ENCODE measurements around the gene DCDC2C.
A peak's percentile ranks its signal among the peaks of the same experiment; 100 is the strongest.
"Not testable (repeated sequence)": the region's sequence is repeated elsewhere in the genome, so short reads cannot be mapped to it uniquely, and the experiment has no call there.

DCDC2C gene

DNA sequence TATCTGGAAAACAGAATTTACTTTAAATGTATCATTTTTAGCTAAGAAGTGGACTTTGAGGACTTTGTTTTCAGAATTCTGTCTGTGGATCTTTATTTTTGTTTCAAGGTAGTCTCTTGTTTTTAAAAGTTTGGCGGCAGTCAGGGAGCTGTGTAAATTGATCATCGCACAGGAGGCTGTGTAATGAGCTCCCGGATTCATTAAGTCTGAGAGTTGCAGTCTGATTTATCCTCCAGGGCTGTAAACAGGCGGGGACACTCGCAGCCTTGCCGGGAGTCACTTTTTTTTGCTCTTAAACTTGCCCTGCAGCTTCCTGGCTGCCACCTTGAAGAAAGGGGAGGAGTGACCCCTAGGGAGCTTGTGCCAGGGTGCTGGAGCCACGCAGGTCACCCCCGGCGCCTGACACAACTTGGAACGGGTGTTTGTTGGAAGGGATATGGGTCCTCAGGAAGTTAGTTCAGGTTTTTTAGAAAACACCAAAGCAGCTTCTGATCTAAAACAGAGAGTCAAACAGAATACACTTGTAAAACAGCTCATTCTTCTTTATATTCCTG, 76.2 kb downstream of the DCDC2C start:
- DNase-seq: no peak

- DNase-seq: peak; percentile 31
Observed at GRCh38 chr2:3780477-3781402, 77.4 kb downstream of the DCDC2C start.

DNA sequence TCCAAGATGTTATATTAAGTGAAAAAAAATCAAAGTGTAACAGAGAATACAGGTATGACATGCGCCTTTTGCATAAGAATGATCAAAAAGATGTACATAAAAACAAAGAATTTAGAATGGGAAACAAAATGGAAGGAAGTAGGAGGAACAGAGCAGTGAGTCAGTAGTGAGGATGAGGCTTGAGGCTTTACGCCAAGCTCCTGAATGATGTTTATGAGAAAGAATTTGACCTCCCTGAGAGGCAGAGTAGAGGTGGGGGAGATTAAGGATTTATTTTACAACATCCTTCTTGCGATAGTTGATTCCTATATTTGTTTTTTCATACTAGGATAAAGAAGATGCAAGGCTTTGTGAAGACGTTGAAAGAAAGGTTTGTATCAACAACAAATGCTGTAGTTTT, 81.4 kb downstream of the DCDC2C start:
- no peak for DNase-seq

DNA sequence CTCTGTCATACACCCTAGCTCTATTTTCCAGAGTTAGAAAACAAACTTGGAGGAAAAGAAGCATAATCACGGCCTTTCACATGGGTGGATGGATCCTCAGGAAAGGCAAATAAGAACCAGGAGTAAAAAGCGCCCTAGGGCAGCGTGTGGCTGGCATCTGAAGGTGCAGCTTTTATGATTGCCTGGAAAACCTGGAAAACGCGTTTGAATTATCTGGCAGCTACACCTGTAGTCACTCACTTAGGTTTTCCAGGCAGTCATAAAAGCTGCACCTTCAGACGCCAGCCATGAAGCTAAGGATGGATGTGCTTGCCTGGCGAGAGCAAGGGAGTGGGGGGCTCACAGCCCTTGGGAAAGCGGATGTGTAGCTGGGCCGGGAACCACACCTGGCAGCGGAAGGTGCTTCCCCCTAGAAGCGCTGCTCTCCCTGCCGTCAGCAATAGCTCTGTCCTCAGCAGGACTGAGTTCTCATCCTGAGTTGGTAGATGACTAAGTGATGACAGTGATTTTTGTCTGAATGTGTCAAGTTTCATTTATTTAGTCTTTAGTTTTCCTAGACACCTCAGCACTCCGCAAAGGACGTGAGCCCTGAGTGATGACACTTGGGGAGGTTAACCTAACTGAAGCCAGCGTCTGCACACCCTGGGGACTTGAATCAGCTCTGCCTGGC, 82.0 kb downstream of the DCDC2C start:
- DNase-seq: no peak

DNA sequence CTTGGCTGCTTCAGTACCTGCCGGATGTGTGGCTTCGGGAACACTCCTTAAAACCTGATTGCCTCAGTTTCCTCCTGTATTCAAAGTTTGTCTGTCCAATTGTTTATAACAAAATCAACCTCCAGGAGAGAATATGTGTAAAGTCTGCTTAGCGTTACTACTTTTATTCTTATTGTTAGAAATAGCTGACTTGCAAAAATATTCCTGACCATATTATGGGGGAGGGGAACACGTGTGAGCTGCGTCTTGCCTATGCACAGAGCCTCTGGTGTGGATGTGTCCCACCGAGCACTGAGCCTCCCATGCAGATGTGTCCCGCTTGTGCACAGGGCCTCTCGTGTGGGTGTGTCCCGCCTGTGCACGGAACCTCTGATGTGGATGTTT, 82.5 kb downstream of the DCDC2C start:
- DNase-seq: no peak

DNA sequence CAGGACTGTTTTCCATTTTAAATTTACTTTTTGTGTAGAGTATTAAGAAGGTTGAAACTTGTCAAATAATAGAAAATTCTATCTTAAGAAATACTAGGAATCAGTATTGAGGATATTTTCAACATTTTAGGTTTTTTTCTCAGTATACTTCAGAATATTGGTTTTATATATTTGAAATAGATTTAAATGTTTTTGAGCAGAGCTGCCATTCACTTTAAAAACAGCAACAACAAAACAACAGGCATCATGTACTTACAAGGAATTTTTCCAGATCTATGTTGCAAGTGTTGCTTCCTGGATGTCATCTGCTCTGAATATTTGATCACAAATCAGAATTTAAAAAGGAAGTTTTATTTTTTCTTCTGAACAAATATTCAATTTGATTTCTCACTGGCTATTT, 84.4 kb downstream of the DCDC2C start:
- DNase-seq: no peak

DNA sequence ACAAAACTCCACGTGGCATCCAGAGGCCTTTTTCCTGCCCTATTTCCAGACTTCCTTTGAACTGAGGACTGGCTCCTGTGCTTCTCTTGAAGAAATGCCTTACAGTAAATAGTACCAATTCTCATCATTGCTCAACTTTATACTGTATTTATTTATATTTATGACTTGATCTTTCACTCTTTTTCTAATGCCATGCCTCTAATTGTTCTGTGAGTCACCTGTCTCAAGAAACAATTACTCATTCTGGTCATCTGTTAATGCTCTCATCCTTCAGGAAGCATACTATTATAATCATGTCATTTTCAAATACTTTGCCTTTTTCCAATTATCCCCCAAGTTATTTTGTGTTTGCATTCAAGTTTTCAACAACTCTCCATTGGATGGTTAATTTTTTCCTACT, 85.9 kb downstream of the DCDC2C start:
- no peak for DNase-seq

DNA sequence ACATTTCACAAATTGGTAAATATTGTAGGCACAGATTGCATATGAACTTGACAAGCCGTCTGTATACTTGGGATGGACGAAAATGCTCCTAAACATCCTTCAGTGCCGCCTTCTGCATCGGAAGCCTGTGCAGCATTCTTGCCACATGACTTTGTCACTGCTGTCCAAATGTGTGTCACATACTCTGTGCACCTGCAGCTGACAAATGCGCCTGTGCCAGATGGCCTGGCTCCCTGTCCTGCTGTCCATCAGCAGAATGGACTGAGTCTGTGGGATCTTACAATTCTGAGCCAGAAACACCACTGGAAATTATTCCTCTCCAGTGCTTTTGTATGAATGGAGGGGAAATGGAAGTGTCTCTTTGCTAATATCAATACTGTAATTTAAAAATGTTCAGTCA, 89.9 kb downstream of the DCDC2C start:
- no peak for DNase-seq

GRCh38 chr2:3801506-3801905, 98.1 kb downstream of the DCDC2C start:
- DNase-seq: no peak

DNA sequence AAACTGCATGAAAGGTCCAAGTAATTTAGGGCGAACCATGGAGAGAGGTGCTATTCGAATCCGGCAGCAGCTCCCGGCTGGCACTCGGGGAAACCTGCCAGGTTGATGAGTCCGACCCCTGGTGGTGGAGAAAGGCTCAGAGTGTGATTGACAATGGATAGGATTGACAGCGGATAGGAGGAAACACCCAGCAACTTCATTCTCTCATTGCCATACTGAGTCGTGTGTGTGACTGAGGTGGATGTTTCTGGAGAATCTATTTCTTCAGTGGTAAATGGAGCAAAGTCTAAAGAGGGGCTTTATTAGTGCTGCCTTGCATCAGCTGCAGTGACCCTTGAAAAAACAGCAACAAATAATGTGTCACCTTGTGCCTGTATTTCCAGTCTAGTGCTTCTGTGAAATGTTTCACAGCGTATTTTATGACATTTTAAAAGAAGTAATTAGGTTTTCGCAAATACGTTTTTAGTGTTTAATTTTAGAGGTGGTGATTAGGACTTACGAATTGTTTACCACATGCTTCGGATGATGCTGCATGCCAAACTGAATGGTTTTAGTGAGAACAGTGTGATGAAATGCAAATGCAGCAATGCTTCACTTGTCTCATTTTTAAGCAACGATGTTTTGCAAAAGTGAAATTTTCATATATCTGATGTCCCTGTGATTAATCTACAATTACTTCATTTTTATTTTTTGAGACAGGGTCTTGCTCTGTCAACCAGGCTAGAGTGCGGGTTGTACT, 102.0 kb downstream of the DCDC2C start:
- DNase-seq: no peak

GRCh38 chr2:3806168-3806567, 102.8 kb downstream of the DCDC2C start:
- no peak for DNase-seq

- DNase-seq: no peak
Observed at GRCh38 chr2:3806730-3807129, 103.4 kb downstream of the DCDC2C start.

DNA sequence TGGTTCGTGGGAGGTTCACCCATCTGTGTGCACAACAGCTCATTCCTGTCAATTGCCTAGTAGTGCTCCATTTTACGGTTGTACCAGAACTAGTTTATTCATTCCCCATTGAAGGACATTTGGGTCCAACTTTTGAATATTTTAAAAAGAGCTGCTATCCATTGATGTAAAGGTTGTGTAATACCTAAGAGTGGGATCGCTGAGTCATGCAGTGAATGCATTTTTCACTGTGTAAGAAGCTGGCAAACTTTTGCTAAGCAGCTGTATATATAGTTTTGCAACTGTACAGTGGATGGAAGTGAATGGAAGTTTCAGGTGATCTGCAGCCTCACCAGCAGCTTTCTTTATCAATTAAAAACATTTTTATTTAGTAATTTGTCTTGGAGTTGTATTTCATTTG, 104.5 kb downstream of the DCDC2C start:
- DNase-seq: no peak

- DNase-seq: no peak
Observed at GRCh38 chr2:3814706-3815245, 111.4 kb downstream of the DCDC2C start.

GRCh38 chr2:3817144-3817543, 113.8 kb downstream of the DCDC2C start:
- not testable (repeated sequence) for DNase-seq

GRCh38 chr2:3823748-3824147, 120.4 kb downstream of the DCDC2C start:
- no peak for DNase-seq

- no peak for DNase-seq
Observed at GRCh38 chr2:3827673-3828575, 124.5 kb downstream of the DCDC2C start.

GRCh38 chr2:3830796-3831195, 127.4 kb downstream of the DCDC2C start:
- DNase-seq: no peak

- no peak for DNase-seq
Observed at GRCh38 chr2:3837086-3837485, 133.7 kb downstream of the DCDC2C start.

DNA sequence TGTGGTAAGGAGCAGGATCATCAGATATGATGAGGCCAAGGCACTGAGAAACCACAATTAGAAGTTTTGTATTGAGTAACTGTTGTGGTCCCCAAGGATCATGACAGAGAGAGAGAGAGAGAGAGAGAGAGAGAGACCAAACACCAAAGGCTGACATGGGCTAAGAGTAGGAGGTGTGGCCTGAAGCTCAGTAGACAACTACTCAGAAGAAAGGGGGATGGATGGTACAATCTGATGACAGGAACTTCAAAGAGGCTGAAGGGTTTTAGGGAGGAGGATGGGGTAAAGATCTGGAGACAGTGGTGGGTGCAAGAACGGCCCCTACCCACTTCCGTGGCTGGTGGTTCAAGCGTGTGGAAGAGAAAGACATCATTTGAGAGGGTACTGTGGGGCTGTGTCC, 135.0 kb downstream of the DCDC2C start:
- DNase-seq: no peak

GRCh38 chr2:3839476-3839875, 136.1 kb downstream of the DCDC2C start:
- no peak for DNase-seq

DNA sequence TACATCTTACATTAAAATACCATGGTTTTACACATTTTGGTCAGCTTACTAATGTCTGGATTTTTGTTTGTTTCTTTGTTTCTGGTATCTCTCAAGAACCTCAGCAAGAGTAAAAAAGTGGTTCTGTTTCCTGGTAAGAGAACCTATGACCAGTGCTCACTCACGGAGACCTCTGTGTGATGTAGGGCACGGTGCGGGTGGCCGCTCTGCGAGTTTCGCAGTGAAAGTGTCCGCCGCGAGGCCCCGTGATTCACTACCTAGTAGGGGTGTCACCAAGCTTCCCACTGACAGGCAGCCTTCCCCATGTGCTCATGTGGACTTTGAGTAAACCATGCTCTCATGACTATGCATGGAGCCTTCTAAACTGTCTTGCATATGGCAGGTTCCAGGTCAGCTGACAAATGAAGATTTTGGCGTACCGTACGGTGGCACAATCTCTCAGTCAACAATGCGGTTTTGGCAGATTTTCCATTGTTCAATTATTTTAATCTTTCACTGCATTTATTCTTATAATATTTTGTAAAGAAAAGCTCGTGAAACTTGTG, 137.3 kb downstream of the DCDC2C start:
- DNase-seq: no peak
